A549 (cell line): ENCODE data around the gene BICC1. TPM values are rescaled to one million over a fixed set of nuclear protein-coding genes. Genes with fewer than 3 reads are reported as not detected.

ENCODE experiments used
- ATAC-seq, 2 experiments: fragments of 200-7000 bp in 1 of 2; fragments of >200 bp in 1 of 2; cut with Nextera tagmentation in 1 of 2; cut with Tn5 transposase in 1 of 2; 3 replicates each; pipeline versions ENCODE4 v1.8.0 to v1.9.1; 2018 to 2020; ENCODE audit warnings: mild to moderate bottlenecking in 1 of 2, moderate library complexity in 1 of 2
- CTCF ChIA-PET: fragments of 300-600 bp; sonication (Branson Sonifier 250); formaldehyde crosslinking; extraction: SDS; loops from one replicate; lab custom pipeline; 2021; ENCODE audit warnings: antibody characterized with exemption, inconsistent platforms; lab: Yijun Ruan, JAX
- POLR2A ChIA-PET: fragments of 350-600 bp; formaldehyde crosslinking; extraction: SDS; loops from one replicate; lab custom pipeline; 2021; ENCODE audit warnings: antibody characterized with exemption, inconsistent platforms; lab: Yijun Ruan, JAX
- DNase-seq, 2 experiments: peaks; one replicate each; pipeline versions ENCODE4 v3.0.0 to v3.0.0-alpha.2; 2011 to 2016; ENCODE audit warnings: low read depth in 1 of 2, low spot score in 1 of 2
- FAIRE-seq: peaks from 2 replicates; lab custom pipeline; 2011; peaks lifted over from hg19 to GRCh38; lab: Jason Lieb, UNC
- H3K27ac ChIP-seq, 2 experiments: fragments of >200 bp; sonication (Bioruptor Twin); formaldehyde crosslinking; 3 replicates each; pipeline ENCODE4 v1.5.1; 2016 to 2017
- H3K4me1 ChIP-seq: fragments of >200 bp; sonication (Bioruptor Twin); formaldehyde crosslinking; 3 replicates; pipeline ENCODE4 v1.6.1; 2016
- H3K4me2 ChIP-seq: fragments of >200 bp; sonication (Bioruptor Twin); formaldehyde crosslinking; 3 replicates; pipeline ENCODE4 v1.6.1; 2016
- H3K4me3 ChIP-seq: fragments of >200 bp; sonication (Bioruptor Twin); formaldehyde crosslinking; 3 replicates; pipeline ENCODE4 v1.5.1; 2016
- H3K9me3 ChIP-seq: fragments of >200 bp; sonication (Bioruptor Twin); formaldehyde crosslinking; 3 replicates; pipeline ENCODE4 v1.6.1; 2016
- CEBPB ChIP-seq, 2 experiments: fragments of >200 bp in 1 of 2; sonication (Bioruptor Twin) in 1 of 2; formaldehyde crosslinking in 1 of 2; IDR thresholded peaks; 2 replicates each; pipeline ENCODE4 v1.6.1; 2012 to 2016
- CTCF ChIP-seq: fragments of >200 bp; sonication (Bioruptor Twin); formaldehyde crosslinking; IDR thresholded peaks from 3 replicates; pipeline ENCODE4 v1.5.1; 2016
- EHF ChIP-seq: fragments of 250-450 bp; sonication (Bioruptor Pico); IDR thresholded peaks from 2 replicates; pipeline ENCODE4 v1.5.0; 2020; ENCODE audit warnings: mild to moderate bottlenecking
- EHMT2 ChIP-seq: fragments of 200-600 bp; sonication (generic); IDR thresholded peaks from 2 replicates; pipeline ENCODE4 v1.6.1; 2016; ENCODE audit warnings: antibody characterized with exemption, low read depth, mild to moderate bottlenecking, moderate library complexity
- ELK1 ChIP-seq: fragments of 150-350 bp; IDR thresholded peaks from 2 replicates; pipeline ENCODE4 v1.6.1; 2014; ENCODE audit warnings: low read depth, mild to moderate bottlenecking, low read length
- FOSB ChIP-seq: fragments of 250-450 bp; sonication (Bioruptor Pico); IDR thresholded peaks from 2 replicates; pipeline ENCODE4 v1.5.0; 2020; ENCODE audit warnings: mild to moderate bottlenecking, moderate library complexity
- GATA3 ChIP-seq: IDR thresholded peaks from 2 replicates; pipeline ENCODE4 v1.6.1; 2012; ENCODE audit warnings: borderline replicate concordance
- HDAC2 ChIP-seq: fragments of 200-600 bp; sonication (generic); IDR thresholded peaks from 2 replicates; pipeline ENCODE4 v1.6.1; 2016
- HEYL ChIP-seq: fragments of 250-450 bp; sonication (Bioruptor Pico); IDR thresholded peaks from 2 replicates; pipeline ENCODE4 v1.8.0; 2021; ENCODE audit warnings: mild to moderate bottlenecking, moderate library complexity
- HMGXB4 ChIP-seq: fragments of 250-450 bp; sonication (Bioruptor Pico); IDR thresholded peaks from 2 replicates; pipeline ENCODE4 v1.5.0; 2021; ENCODE audit warnings: mild to moderate bottlenecking, moderate library complexity, borderline replicate concordance
- HOXB13 ChIP-seq: fragments of 250-450 bp; sonication (Bioruptor Pico); IDR thresholded peaks from 2 replicates; pipeline ENCODE4 v1.5.0; 2020; ENCODE audit warnings: low read depth, mild to moderate bottlenecking, moderate library complexity
- JUN ChIP-seq, 2 experiments: fragments of >200 bp; sonication (Bioruptor Twin); formaldehyde crosslinking; IDR thresholded peaks; 2 replicates in 1 of 2; 3 replicates in 1 of 2; pipeline ENCODE4 v1.6.1; 2016 to 2017
- KDM1A ChIP-seq: fragments of 200-600 bp; sonication (generic); IDR thresholded peaks from 2 replicates; pipeline ENCODE4 v1.6.1; 2016; ENCODE audit warnings: low read depth, mild to moderate bottlenecking
- MAFK ChIP-seq: fragments of 450-650 bp; IDR thresholded peaks from 2 replicates; pipeline ENCODE4 v1.6.1; 2014; ENCODE audit not compliant: partially characterized antibody
- NFE2L2 ChIP-seq: fragments of 150-350 bp; conservative IDR thresholded peaks from 2 replicates; pipeline ENCODE4 v1.6.1; 2014; ENCODE audit warnings: low read length
- PHF8 ChIP-seq: fragments of 200-600 bp; sonication (generic); IDR thresholded peaks from 2 replicates; pipeline ENCODE4 v1.6.1; 2016; ENCODE audit warnings: low read depth, mild to moderate bottlenecking, antibody characterized with exemption, moderate library complexity, borderline replicate concordance
- RAD21 ChIP-seq, 2 experiments: fragments of >200 bp in 1 of 2; sonication (Bioruptor Twin) in 1 of 2; formaldehyde crosslinking in 1 of 2; IDR thresholded peaks in 1 of 2; conservative IDR thresholded peaks in 1 of 2; 2 replicates in 1 of 2; 3 replicates in 1 of 2; pipeline ENCODE4 v1.6.1; 2012 to 2018; ENCODE audit warnings: inconsistent platforms in 1 of 2
- SMC3 ChIP-seq: fragments of >200 bp; sonication (Bioruptor Twin); formaldehyde crosslinking; IDR thresholded peaks from 3 replicates; pipeline ENCODE4 v1.6.1; 2018; ENCODE audit warnings: inconsistent platforms
- TP53 ChIP-seq: fragments of 250-450 bp; sonication (Bioruptor Pico); IDR thresholded peaks from 2 replicates; pipeline ENCODE4 v1.5.0; 2021; ENCODE audit warnings: mild to moderate bottlenecking, moderate library complexity
- USF2 ChIP-seq: fragments of 450-650 bp; IDR thresholded peaks from 2 replicates; pipeline ENCODE4 v1.6.1; 2014; ENCODE audit warnings: antibody characterized with exemption
- WGBS: methylation state at CpG from one replicate; pipeline ENCODE4 v1.1.6; 2017; ENCODE audit errors: missing lambda C conversion rate; 5-methylcytosine and 5-hydroxymethylcytosine counted together
- polyA plus RNA-seq, 4 experiments: library from polyadenylated mRNA; depleted of rRNA in 3 of 4; stranded (reverse); fragments of >200 nt; fragmentation: RNase III in 1 of 4; extraction: RNeasy Plus Mini Kit Qiagen cat#74134 plus additional on column Dnase treatment in 1 of 4; gene quantifications; 2 replicates in 3 of 4; 3 replicates in 1 of 4; pipeline ENCODE4 v1.2.3, GENCODE V29; 2011 to 2017

The BICC1 gene
- polyA plus RNA-seq, 2 of the 4 experiments (the other 2 are of a cell fraction): 36.9 to 56.8 TPM

GRCh38 chr10:58529077-58529728 is 16.5 kb downstream of the BICC1 start:
- peaks cover 53% of the 10 kb centered on the region for H3K9me3 ChIP-seq
- 93% methylated on average over 3 of the region's 3 CpGs for WGBS
- no peaks in the 10 kb centered on the region for H3K4me1 ChIP-seq
- no peak overlapping the region for H3K4me3 ChIP-seq
- CTCF ChIA-PET: interaction anchor here (1.2 to 6.3 kb wide), 3 partner anchors 12 to 115 kb away, joined by 3 to 40 read pairs (median 3); no protein-coding TSS in a partner anchor
- H3K27ac ChIP-seq: 0 out of 6 replicates have a peak overlapping the region, but pooled peaks of 1 of the 2 experiments have one; percentile 35
- TF ChIP-seq FOSB (CRISPR knock-in tag): no peak
- TF ChIP-seq JUN (IDR thresholded peaks at IDR 0.05): no peak
- TF ChIP-seq, all 56 proteins: peak for 0
- H3K4me2 ChIP-seq: no peak overlapping the region
- ATAC-seq (no peak), FAIRE-seq (no peak), DNase-seq (no peak)
- POLR2A ChIA-PET: no interaction called here

- ATAC-seq (peak in 1 of 2 experiments; percentile 78; a peak in 3 of 6 replicates), FAIRE-seq (peak; percentile 56), DNase-seq (peak in 1 of 2 experiments; percentile 64)
- peak overlapping the region in 1 of 2 experiments; percentile 23; a peak in 1 of 6 replicates for H3K27ac ChIP-seq
- CTCF ChIA-PET: interaction anchor here (0.7 to 6.3 kb wide), 10 partner anchors 11 to 287 kb away, joined by 3 to 40 read pairs (median 3); no protein-coding TSS in a partner anchor
- peaks cover 66% of the 10 kb centered on the region for H3K9me3 ChIP-seq
- no peak overlapping the region for H3K4me3 ChIP-seq
- 66% methylated on average over 5 of the region's 5 CpGs for WGBS
- no peaks in the 10 kb centered on the region for H3K4me1 ChIP-seq
- TF ChIP-seq HOXB13 (CRISPR knock-in tag) (no peak), SMC3 (peak; percentile 59), EHMT2 (no peak), HMGXB4 (CRISPR knock-in tag) (no peak), KDM1A (no peak), ELK1 (no peak), GATA3 (no peak), RAD21 (conservative IDR thresholded peaks at IDR 0.05 in 1 of 2, IDR thresholded peaks at IDR 0.05 in 1 of 2) (peak; percentile 66 to 79), NFE2L2 (no peak), MAFK (no peak), HDAC2 (no peak), CTCF (peak; percentile 50), FOSB (CRISPR knock-in tag) (no peak), HEYL (CRISPR knock-in tag) (no peak), PHF8 (no peak), USF2 (no peak), CEBPB (IDR thresholded peaks at IDR 0.05) (no peak), TP53 (CRISPR knock-in tag) (no peak), EHF (CRISPR knock-in tag) (no peak)
- H3K4me2 ChIP-seq: no peak overlapping the region
- POLR2A ChIA-PET: interaction anchor here (0.5 kb wide), 1 partner anchor 24 kb away, joined by 3 read pairs; no protein-coding TSS in a partner anchor
Measured at GRCh38 chr10:58531084-58531695, 18.5 kb downstream of the BICC1 start.
